Kidney epithelial cell (primary cell): ENCODE data around the gene ZCCHC9. TPM values are rescaled to one million over a fixed set of nuclear protein-coding genes. Genes with fewer than 3 reads are reported as not detected.

Experiments
- DNase-seq: peaks from one replicate; pipeline ENCODE4 v3.0.0-alpha.2; 2010; ENCODE audit warnings: low read depth
- H3K27me3 ChIP-seq: 2 replicates; pipeline ENCODE4 v1.6.0; 2011; ENCODE audit warnings: low read length; ENCODE audit not compliant: control insufficient read depth, insufficient read depth
- H3K36me3 ChIP-seq: 2 replicates; pipeline ENCODE4 v1.5.1; 2011; ENCODE audit warnings: low read length; ENCODE audit not compliant: control insufficient read depth, insufficient read depth
- H3K4me3 ChIP-seq: 2 replicates; pipeline ENCODE4 v1.5.1; 2011; ENCODE audit warnings: low read depth, mild to moderate bottlenecking, control low read depth, low read length
- total RNA-seq: library from RNA; depleted of rRNA; stranded (reverse); fragments of >200 nt; gene quantifications from 2 replicates; pipeline ENCODE4 v1.2.3, GENCODE V29; 2015
- TF ChIP-seq, protein P1 (sequence below): IDR thresholded peaks from 2 replicates; pipeline ENCODE4 v1.5.1; 2011; ENCODE audit warnings: mild to moderate bottlenecking, moderate library complexity, low read length, control low read depth, inconsistent platforms; ENCODE audit not compliant: insufficient read depth, poor library complexity, severe bottlenecking

Gene ZCCHC9
- total RNA-seq, 1 donor from 2014 or later = 18.8 TPM

DNA sequence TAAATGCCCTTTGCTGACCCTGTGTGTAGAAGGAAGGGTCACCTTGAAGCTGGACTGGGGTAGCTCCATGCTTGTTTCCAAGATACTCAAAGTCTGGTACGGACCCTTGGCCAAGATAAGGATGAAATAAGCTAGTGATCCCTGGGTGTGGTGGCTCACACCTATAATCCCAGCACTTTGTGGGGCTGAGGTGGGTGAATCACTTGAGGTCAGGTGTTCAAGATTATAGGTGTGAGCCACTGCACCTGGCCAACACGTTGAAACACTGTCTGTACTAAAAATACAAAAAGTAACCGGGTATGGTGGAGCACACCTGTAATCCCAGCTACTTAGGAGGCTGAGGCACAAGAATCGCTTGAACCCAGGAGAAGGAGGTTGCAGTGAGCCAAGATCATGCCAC is 59.3 kb downstream of the ZCCHC9 start:
- H3K36me3 ChIP-seq = no peaks in the 10 kb centered on the region
- H3K27me3 ChIP-seq = no peaks in the 10 kb centered on the region
- no peak overlapping the region for H3K4me3 ChIP-seq
- no peak for DNase-seq
- TF ChIP-seq, protein P1, sequence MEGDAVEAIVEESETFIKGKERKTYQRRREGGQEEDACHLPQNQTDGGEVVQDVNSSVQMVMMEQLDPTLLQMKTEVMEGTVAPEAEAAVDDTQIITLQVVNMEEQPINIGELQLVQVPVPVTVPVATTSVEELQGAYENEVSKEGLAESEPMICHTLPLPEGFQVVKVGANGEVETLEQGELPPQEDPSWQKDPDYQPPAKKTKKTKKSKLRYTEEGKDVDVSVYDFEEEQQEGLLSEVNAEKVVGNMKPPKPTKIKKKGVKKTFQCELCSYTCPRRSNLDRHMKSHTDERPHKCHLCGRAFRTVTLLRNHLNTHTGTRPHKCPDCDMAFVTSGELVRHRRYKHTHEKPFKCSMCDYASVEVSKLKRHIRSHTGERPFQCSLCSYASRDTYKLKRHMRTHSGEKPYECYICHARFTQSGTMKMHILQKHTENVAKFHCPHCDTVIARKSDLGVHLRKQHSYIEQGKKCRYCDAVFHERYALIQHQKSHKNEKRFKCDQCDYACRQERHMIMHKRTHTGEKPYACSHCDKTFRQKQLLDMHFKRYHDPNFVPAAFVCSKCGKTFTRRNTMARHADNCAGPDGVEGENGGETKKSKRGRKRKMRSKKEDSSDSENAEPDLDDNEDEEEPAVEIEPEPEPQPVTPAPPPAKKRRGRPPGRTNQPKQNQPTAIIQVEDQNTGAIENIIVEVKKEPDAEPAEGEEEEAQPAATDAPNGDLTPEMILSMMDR = no peak

DNA sequence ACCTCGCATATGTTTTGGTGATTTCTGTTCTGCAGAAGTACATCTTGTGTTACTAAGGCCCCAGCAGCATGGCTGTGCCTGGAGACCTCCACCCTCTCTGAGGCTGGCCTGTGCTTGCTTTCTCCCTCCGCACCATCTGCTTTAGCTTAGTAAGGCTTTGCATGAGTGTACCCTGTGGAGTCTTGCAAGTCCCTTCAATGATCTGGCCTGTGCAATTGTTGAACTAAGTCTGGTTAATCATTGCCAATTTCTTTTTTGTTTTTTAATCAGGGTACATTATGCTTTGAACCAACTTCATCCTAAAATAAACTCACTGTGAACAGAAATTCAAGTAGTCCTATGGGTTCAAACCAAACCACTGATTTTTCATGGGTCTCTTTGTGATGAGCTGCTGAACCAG is 60.2 kb downstream of the ZCCHC9 start:
- no peaks in the 10 kb centered on the region for H3K36me3 ChIP-seq
- DNase-seq = no peak
- TF ChIP-seq, protein P1 = no peak
- H3K27me3 ChIP-seq = no peaks in the 10 kb centered on the region
- H3K4me3 ChIP-seq = no peak overlapping the region

Other genes starting within 250 kb of the ZCCHC9 start
- gene CKMT2, start 68.3 kb upstream of the ZCCHC9 start, total RNA-seq = not detected in 2 replicates
- not detected in 2 replicates for gene ACOT12, start 92.5 kb downstream of the ZCCHC9 start, total RNA-seq